GM21367 (cell line): Measurements from ENCODE around the gene SLC10A4.
"Not testable (repeated sequence)": the region's sequence is repeated elsewhere in the genome, so short reads cannot be mapped to it uniquely, and the experiment has no call there.

Experiments
- ATAC-seq: cut with Tn5 transposase; IDR thresholded peaks from one replicate; pipeline ENCODE4 v1.9.1; 2021; ENCODE audit not compliant: unreplicated experiment

SLC10A4 gene

GRCh38 chr4:48483006-48483776 lies at the start of gene SLC10A4:
SLC10A4 (plus strand) TSS chr4:48483343; CDS start chr4:48483562, 219 bp downstream.
- ATAC-seq = no peak

GRCh38 chr4:48436318-48436717 lies 46.8 kb upstream of the SLC10A4 start:
- no peak for ATAC-seq

- no peak for ATAC-seq
Observed at GRCh38 chr4:48439988-48440387, 43.2 kb upstream of the SLC10A4 start.

- ATAC-seq = not testable (repeated sequence)
Observed at GRCh38 chr4:48440914-48441313, 42.2 kb upstream of the SLC10A4 start.

GRCh38 chr4:48445704-48446103 lies 37.4 kb upstream of the SLC10A4 start:
- no peak for ATAC-seq

GRCh38 chr4:48446642-48447041 lies 36.5 kb upstream of the SLC10A4 start:
- ATAC-seq = no peak

- ATAC-seq = no peak
Observed at GRCh38 chr4:48449151-48449550, 34.0 kb upstream of the SLC10A4 start.

- no peak for ATAC-seq
Observed at GRCh38 chr4:48450740-48451139, 32.4 kb upstream of the SLC10A4 start.

GRCh38 chr4:48451656-48452055 lies 31.5 kb upstream of the SLC10A4 start:
- ATAC-seq = not testable (repeated sequence)

- ATAC-seq = no peak
Observed at GRCh38 chr4:48454591-48454990, 28.6 kb upstream of the SLC10A4 start.

GRCh38 chr4:48461000-48461399 lies 22.1 kb upstream of the SLC10A4 start:
- no peak for ATAC-seq

- no peak for ATAC-seq
Observed at GRCh38 chr4:48462363-48462762, 20.8 kb upstream of the SLC10A4 start.

- ATAC-seq = no peak
Observed at GRCh38 chr4:48467442-48467841, 15.7 kb upstream of the SLC10A4 start.

GRCh38 chr4:48467891-48468290 lies 15.3 kb upstream of the SLC10A4 start:
- ATAC-seq = no peak

- ATAC-seq = no peak
Observed at GRCh38 chr4:48470137-48470536, 13.0 kb upstream of the SLC10A4 start.

- no peak for ATAC-seq
Observed at GRCh38 chr4:48470570-48470969, 12.6 kb upstream of the SLC10A4 start.

GRCh38 chr4:48472794-48473193 lies 10.3 kb upstream of the SLC10A4 start:
- no peak for ATAC-seq

GRCh38 chr4:48475770-48476169 lies 7.4 kb upstream of the SLC10A4 start:
- no peak for ATAC-seq

- no peak for ATAC-seq
Observed at GRCh38 chr4:48478273-48478672, 4.9 kb upstream of the SLC10A4 start.

GRCh38 chr4:48481581-48481980 lies 1.6 kb upstream of the SLC10A4 start:
- ATAC-seq = no peak

GRCh38 chr4:48483777-48484493 lies 792 bp downstream of the SLC10A4 start:
- ATAC-seq = no peak

- ATAC-seq = no peak
Observed at GRCh38 chr4:48484494-48485168, 1.5 kb downstream of the SLC10A4 start.
